Activated CD8-positive, alpha-beta memory T cell treated with anti-CD3 and anti-CD28 coated beads, Interleukin-2, amount 50 U/mL, for 24 hours (primary cell): ENCODE data around the gene SELENOO.

ENCODE experiments used
- DNase-seq: peaks from one replicate; pipeline ENCODE4 v3.0.0-alpha.2; 2020; ENCODE audit errors: extremely low read depth

The SELENOO gene

GRCh38 chr22:50171319-50171964 is 29.4 kb upstream of the SELENOO start:
- DNase-seq = no peak

- DNase-seq = no peak
These were observed 28.8 kb upstream of the SELENOO start for GRCh38 chr22:50171965-50172421.

GRCh38 chr22:50173311-50173982 is 27.4 kb upstream of the SELENOO start:
- DNase-seq = no peak

GRCh38 chr22:50173983-50174355 is 26.8 kb upstream of the SELENOO start:
- no peak for DNase-seq

GRCh38 chr22:50174382-50175190 is 26.2 kb upstream of the SELENOO start:
- DNase-seq = no peak

- DNase-seq = no peak
These were observed 25.7 kb upstream of the SELENOO start for GRCh38 chr22:50175191-50175461.

GRCh38 chr22:50175921-50176849 is 24.6 kb upstream of the SELENOO start:
- no peak for DNase-seq

GRCh38 chr22:50176850-50177536 is 23.8 kb upstream of the SELENOO start:
- no peak for DNase-seq

- DNase-seq = no peak
These were observed 23.0 kb upstream of the SELENOO start for GRCh38 chr22:50177537-50178470.

- no peak for DNase-seq
These were observed 22.3 kb upstream of the SELENOO start for GRCh38 chr22:50178471-50178864.

- no peak for DNase-seq
These were observed 21.6 kb upstream of the SELENOO start for GRCh38 chr22:50178871-50179869.

- no peak for DNase-seq
These were observed 20.7 kb upstream of the SELENOO start for GRCh38 chr22:50179937-50180726.

- DNase-seq = no peak
These were observed 19.9 kb upstream of the SELENOO start for GRCh38 chr22:50180727-50181521.

GRCh38 chr22:50182176-50183081 is 18.4 kb upstream of the SELENOO start:
- DNase-seq = no peak

- DNase-seq = no peak
These were observed 17.5 kb upstream of the SELENOO start for GRCh38 chr22:50183141-50183971.
